GM13977 (cell line): ENCODE results near the gene MAP7D2.
"Not testable (repeated sequence)": the region's sequence is repeated elsewhere in the genome, so short reads cannot be mapped to it uniquely, and the experiment has no call there.

Source experiments
- DNase-seq: peaks from one replicate; pipeline ENCODE4 v3.0.0; 2012; ENCODE audit warnings: low spot score
- in situ Hi-C: fragments of 300-500 bp; cut with MboI; formaldehyde crosslinking; loops from one replicate; pipeline ENCODE4 v1.12.0; 2022; ENCODE audit warnings: low sequenced_read_pairs, low pct_unique_long_range_greater_than_20kb, mixed read lengths, inconsistent platforms; ENCODE audit not compliant: unreplicated experiment
- TF ChIP-seq, protein P1 (sequence below): IDR thresholded peaks from 2 replicates; pipeline ENCODE4 v1.5.1; 2012; ENCODE audit warnings: mild to moderate bottlenecking, control low read depth; ENCODE audit not compliant: insufficient read depth; ENCODE audit errors: extremely low read depth, missing control alignments

MAP7D2 gene

GRCh38 chrX:20116577-20117240 lies at the start of gene MAP7D2:
TSS of gene MAP7D2 (minus strand) at chrX:20116907. CDS start at chrX:20116879, 28 bp downstream.
- TF ChIP-seq, protein P1, sequence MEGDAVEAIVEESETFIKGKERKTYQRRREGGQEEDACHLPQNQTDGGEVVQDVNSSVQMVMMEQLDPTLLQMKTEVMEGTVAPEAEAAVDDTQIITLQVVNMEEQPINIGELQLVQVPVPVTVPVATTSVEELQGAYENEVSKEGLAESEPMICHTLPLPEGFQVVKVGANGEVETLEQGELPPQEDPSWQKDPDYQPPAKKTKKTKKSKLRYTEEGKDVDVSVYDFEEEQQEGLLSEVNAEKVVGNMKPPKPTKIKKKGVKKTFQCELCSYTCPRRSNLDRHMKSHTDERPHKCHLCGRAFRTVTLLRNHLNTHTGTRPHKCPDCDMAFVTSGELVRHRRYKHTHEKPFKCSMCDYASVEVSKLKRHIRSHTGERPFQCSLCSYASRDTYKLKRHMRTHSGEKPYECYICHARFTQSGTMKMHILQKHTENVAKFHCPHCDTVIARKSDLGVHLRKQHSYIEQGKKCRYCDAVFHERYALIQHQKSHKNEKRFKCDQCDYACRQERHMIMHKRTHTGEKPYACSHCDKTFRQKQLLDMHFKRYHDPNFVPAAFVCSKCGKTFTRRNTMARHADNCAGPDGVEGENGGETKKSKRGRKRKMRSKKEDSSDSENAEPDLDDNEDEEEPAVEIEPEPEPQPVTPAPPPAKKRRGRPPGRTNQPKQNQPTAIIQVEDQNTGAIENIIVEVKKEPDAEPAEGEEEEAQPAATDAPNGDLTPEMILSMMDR = no peak
- no peak for DNase-seq
- in situ Hi-C loops = no loop called here

GRCh38 chrX:20162516-20162915 lies 45.8 kb upstream of the MAP7D2 start:
- in situ Hi-C loops, DNase-seq: not testable (repeated sequence)

DNA sequence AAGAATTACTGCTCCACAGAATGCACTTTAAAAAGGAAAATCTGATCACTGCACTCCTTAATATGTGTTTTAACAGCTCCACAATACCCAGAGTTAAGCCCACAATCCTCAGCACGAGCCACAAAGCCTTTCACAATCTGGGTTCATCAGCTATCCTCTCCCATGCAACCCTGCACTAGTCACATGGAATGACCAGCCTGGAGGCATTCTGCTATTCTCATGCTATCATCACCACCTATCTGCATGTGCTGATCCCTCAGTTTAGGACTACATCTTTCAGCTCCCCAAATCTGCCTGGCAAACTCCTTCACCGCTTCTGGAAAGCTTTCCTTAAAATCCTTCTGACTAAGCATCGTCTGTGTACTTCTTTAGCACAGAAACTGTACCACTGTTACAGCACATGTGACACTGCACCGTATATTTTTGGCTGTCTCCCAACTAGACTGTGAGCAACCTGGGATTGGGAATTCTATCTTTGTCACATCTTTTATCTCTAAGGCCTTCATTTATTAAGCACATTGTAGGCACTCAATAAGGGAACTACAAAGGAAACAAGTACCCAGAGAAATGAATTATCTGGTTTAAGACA lies 43.2 kb upstream of the MAP7D2 start:
- DNase-seq = no peak
- in situ Hi-C loops = no loop called here
- TF ChIP-seq, protein P1 = no peak

DNA sequence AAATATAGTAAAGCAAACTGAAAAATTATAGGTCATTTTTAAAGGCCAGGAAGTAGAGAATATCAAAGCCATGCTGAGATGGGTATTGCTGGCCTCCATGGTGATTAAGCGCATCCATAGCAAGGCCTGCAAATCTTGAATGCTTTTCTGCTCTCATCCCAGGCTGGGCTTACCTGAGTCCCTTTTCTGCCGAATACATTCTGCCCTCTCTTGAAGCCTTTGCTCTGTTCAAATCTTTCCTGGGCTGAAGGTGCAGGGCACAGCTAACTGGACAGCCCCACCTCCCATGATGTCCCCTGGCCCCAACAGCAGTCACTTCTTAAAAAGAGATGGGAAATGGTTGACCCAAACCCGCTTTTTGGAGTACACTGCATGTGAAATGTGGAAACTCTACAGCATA lies 35.0 kb upstream of the MAP7D2 start:
- TF ChIP-seq, protein P1 = no peak
- in situ Hi-C loops = no loop called here
- no peak for DNase-seq

- in situ Hi-C loops = no loop called here
- no peak for DNase-seq
- TF ChIP-seq, protein P1 = no peak
These were observed 32.6 kb upstream of the MAP7D2 start for GRCh38 chrX:20149326-20149725.

DNA sequence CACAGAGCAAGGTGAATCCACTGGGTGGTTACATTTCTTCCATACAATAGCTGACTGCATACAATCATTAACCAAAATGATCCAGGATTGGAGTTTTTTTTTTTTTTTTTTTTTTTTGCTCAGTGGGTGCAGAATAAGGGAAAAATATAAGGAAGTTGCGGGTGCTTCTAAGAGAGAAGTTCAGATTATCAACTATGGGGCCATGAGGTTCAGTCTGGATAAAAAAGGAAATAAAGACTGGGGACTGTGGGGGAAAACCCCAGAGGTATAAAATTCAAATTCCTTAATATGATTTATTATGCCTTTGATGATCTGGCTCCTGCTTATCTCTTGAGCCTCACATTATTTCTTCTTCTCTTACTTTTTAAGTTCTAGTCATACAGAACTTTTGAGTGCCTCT lies 30.9 kb upstream of the MAP7D2 start:
- DNase-seq = no peak
- TF ChIP-seq, protein P1 = no peak
- in situ Hi-C loops = no loop called here

DNA sequence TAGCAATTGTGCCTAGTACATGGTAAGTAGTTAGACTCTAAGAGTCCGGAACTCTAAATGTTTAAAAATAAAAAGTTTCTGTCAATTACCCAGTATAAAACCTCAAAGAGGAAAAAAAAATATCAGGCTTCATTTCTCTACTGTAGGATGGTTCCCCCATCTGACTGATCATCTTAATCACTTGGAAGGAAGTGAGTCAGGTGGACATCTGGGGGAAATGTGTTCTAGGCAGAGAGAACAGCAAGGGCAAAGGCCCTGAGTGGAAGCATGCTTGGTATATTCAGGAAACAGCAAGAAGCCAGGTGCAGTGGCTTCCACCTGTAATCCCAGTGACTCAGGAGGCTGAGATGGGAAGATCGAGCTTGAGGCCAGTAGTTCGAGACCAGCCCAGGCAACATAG lies 27.8 kb upstream of the MAP7D2 start:
- TF ChIP-seq, protein P1 = no peak
- in situ Hi-C loops = no loop called here
- no peak for DNase-seq
